ENCODE data around the gene NLRP9. TPM values are rescaled to one million over a fixed set of nuclear protein-coding genes. Genes with fewer than 3 reads are reported as not detected.

Gene NLRP9
- total RNA-seq, 1 experiment from 2014 or later: not detected

- Mint-ChIP-seq H3K4me3 (ENCODE audit: unreplicated experiment) (no peak overlapping the region), H3K4me1 (ENCODE audit: low read depth, unreplicated experiment) (peaks cover 36% of the 10 kb centered on the region), H3K36me3 (ENCODE audit: insufficient read depth, unreplicated experiment) (peaks cover 83% of the 10 kb centered on the region), H3K27ac (ENCODE audit: unreplicated experiment) (no peak overlapping the region), H3K9me3 (ENCODE audit: unreplicated experiment) (no peaks in the 10 kb centered on the region), H3K27me3 (ENCODE audit: insufficient read depth, unreplicated experiment) (no peaks in the 10 kb centered on the region)
- ChIA-PET POLR2A (no interaction called here), CTCF (no interaction called here)
- no peak for TF ChIP-seq CTCF (IDR thresholded peaks at IDR 0.05; ENCODE audit: insufficient read depth in 1 of 2, low read depth in 1 of 2, low read length in 1 of 2, severe bottlenecking in 1 of 2, unreplicated experiment in 1 of 2)
- Histone ChIP-seq H3K4me1 (peaks cover 38% of the 10 kb centered on the region), H3K27me3 (replicated peaks; ENCODE audit: control insufficient read depth, insufficient read depth, low read length) (no peaks in the 10 kb centered on the region), H3K9me3 (no peaks in the 10 kb centered on the region), H3K36me3 (ENCODE audit: control insufficient read depth, insufficient read depth, low read length) (peaks cover 6% of the 10 kb centered on the region; the same call in 1 of the 2 replicates), H3K4me3 (ENCODE audit: low read depth, low read length) (no peak overlapping the region)
- no TSS peak for BruUV-seq (replicated peaks)
- intact Hi-C loops (cut with micrococcal nuclease; ENCODE audit: unreplicated experiment): no loop called here
- no peak for DNase-seq
Observed at GRCh38 chr19:55681131-55682092, 56.8 kb downstream of the NLRP9 start.

GRCh38 chr19:55680339-55681130 is 57.7 kb downstream of the NLRP9 start:
- TF ChIP-seq CTCF (IDR thresholded peaks at IDR 0.05; ENCODE audit: insufficient read depth in 1 of 2, low read depth in 1 of 2, low read length in 1 of 2, severe bottlenecking in 1 of 2, unreplicated experiment in 1 of 2): no peak
- Mint-ChIP-seq H3K9me3 (ENCODE audit: unreplicated experiment) (no peaks in the 10 kb centered on the region), H3K36me3 (ENCODE audit: insufficient read depth, unreplicated experiment) (peaks cover 80% of the 10 kb centered on the region), H3K27me3 (ENCODE audit: insufficient read depth, unreplicated experiment) (no peaks in the 10 kb centered on the region), H3K27ac (ENCODE audit: unreplicated experiment) (no peak overlapping the region), H3K4me1 (ENCODE audit: low read depth, unreplicated experiment) (peaks cover 28% of the 10 kb centered on the region), H3K4me3 (ENCODE audit: unreplicated experiment) (no peak overlapping the region)
- no TSS peak for BruUV-seq (replicated peaks)
- CTCF ChIA-PET: no interaction called here
- Histone ChIP-seq H3K36me3 (ENCODE audit: control insufficient read depth, insufficient read depth, low read length) (peaks cover 6% of the 10 kb centered on the region; the same call in 1 of the 2 replicates), H3K27me3 (replicated peaks; ENCODE audit: control insufficient read depth, insufficient read depth, low read length) (no peaks in the 10 kb centered on the region), H3K4me1 (peaks cover 44% of the 10 kb centered on the region), H3K4me3 (ENCODE audit: low read depth, low read length) (no peak overlapping the region), H3K9me3 (no peaks in the 10 kb centered on the region)
- POLR2A ChIA-PET: no interaction called here
- intact Hi-C loops (cut with micrococcal nuclease; ENCODE audit: unreplicated experiment): no loop called here
- DNase-seq: no peak
